Stomach (tissue), 9 donors: ENCODE measurements around the gene METTL21A. TPM values are rescaled to one million over a fixed set of nuclear protein-coding genes. Genes with fewer than 3 reads are reported as not detected.

Experiments used
- DNase-seq, 2 donors: peaks; one replicate each; pipeline versions ENCODE4 v3.0.0 to v3.0.0-alpha.2; 2013 to 2019
- H3K27ac ChIP-seq, 5 donors: fragments of 200-600 bp in 4 of 5; sonication (generic) in 4 of 5; one replicate each; pipeline ENCODE4 v1.5.1; 2013 to 2019; ENCODE audit warnings: mild to moderate bottlenecking in 1 of 5, moderate library complexity in 1 of 5
- H3K27me3 ChIP-seq, 3 donors: fragments of 200-600 bp; sonication (generic); one replicate each; pipeline ENCODE4 v1.5.1; 2017 to 2019; ENCODE audit warnings: mixed run types in 1 of 3
- H3K36me3 ChIP-seq, 4 donors: fragments of 200-600 bp; sonication (generic); 1 replicate in 3 of 4; 2 replicates in 1 of 4; pipeline ENCODE4 v1.5.1; 2016 to 2019
- H3K4me1 ChIP-seq, 4 donors: fragments of 200-600 bp; sonication (generic); one replicate each; pipeline ENCODE4 v1.5.1; 2016 to 2019
- H3K4me3 ChIP-seq, 4 donors: fragments of 200-600 bp; sonication (generic) in 3 of 4; one replicate each; pipeline ENCODE4 v1.5.1; 2016 to 2019; ENCODE audit warnings: mild to moderate bottlenecking in 1 of 4
- H3K9me3 ChIP-seq, 4 donors: fragments of 200-600 bp; sonication (generic); one replicate each; pipeline ENCODE4 v1.5.1; 2016 to 2019
- EP300 ChIP-seq: sonication (generic); formaldehyde crosslinking; IDR thresholded peaks from one replicate; pipeline ENCODE4 v1.6.1; 2017; ENCODE audit warnings: antibody characterized with exemption
- POLR2A ChIP-seq, 4 donors: fragments of 450-650 bp; IDR thresholded peaks; one replicate each; pipeline ENCODE4 v1.6.1; 2016; ENCODE audit warnings: antibody characterized with exemption in 4 of 4, control low read depth in 2 of 4, mild to moderate bottlenecking in 1 of 4, moderate library complexity in 1 of 4
- POLR2AphosphoS5 ChIP-seq, 3 donors: sonication (generic); formaldehyde crosslinking; IDR thresholded peaks; one replicate each; pipeline ENCODE4 v1.6.1; 2016; ENCODE audit warnings: antibody characterized with exemption in 3 of 3
- WGBS, 5 donors: extraction: QIAGEN DNeasy Blood & Tissue Kit in 3 of 5; methylation state at CpG; one replicate each; pipeline versions ENCODE4 v1.1.5 to v1.1.7; 2013 to 2018; 5-methylcytosine and 5-hydroxymethylcytosine counted together
- intact Hi-C: fragments of 100-400 bp; cut with DNase I; formaldehyde crosslinking; loops from one replicate; pipeline ENCODE4 v1.15.1; 2023; ENCODE audit warnings: low total_unique reads
- polyA plus RNA-seq, 3 donors: library from polyadenylated mRNA; stranded (reverse); fragments of 200-250 nt; gene quantifications; one replicate each; pipeline ENCODE4 v1.2.3, GENCODE V29; 2013
- total RNA-seq, 5 donors: library from RNA; depleted of rRNA; stranded (reverse); fragments of >200 nt; gene quantifications; one replicate each; pipeline versions ENCODE4 v1.1.0 to v1.2.3, GENCODE V29; 2014 to 2016
- TF ChIP-seq, protein P1 (sequence below), 7 experiments: fragments of 450-650 bp in 4 of 7; fragments of 200-600 bp in 3 of 7; sonication (generic) in 3 of 7; IDR thresholded peaks; one replicate each; pipeline ENCODE4 v1.5.1; 2016 to 2019; ENCODE audit warnings: antibody characterized with exemption in 7 of 7, control low read depth in 2 of 7, mild to moderate bottlenecking in 1 of 7
- donor health status: healthy with polysubstance abuse.
- donor health status: Bipolar disorder and iron deficiency.
- donor health status: healthy.

Gene METTL21A
- total and polyA plus RNA-seq, 8 donors, result 7.4 to 42.9 (median 20.1) TPM

DNA sequence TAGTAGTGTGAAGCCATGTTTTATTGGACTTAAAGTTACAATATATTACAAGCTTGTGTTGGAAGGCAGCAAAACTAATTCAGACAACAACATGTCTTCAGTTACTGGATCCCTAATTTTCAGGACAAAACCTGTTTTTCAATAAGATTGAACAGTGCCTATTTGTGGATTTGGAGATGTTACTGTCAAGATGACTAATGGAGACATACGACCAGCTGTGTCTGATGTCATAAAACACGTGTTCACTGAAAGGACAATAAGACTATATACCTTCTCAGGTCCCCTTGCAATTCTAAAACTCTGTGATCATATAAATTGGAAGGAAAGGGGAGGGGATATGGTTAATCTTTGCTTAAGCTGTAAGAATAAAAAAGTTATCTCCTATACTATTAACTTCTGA lies 21.7 kb downstream of the METTL21A start:
- H3K36me3 ChIP-seq, result peaks cover 0 to 17% (median 1%) of the 10 kb centered on the region in 4 donors
- H3K4me1 ChIP-seq, result no peaks in the 10 kb centered on the region
- H3K27me3 ChIP-seq, result no peaks in the 10 kb centered on the region
- TF ChIP-seq POLR2A (IDR thresholded peaks at IDR 0.05), result no peak
- TF ChIP-seq, protein P1, sequence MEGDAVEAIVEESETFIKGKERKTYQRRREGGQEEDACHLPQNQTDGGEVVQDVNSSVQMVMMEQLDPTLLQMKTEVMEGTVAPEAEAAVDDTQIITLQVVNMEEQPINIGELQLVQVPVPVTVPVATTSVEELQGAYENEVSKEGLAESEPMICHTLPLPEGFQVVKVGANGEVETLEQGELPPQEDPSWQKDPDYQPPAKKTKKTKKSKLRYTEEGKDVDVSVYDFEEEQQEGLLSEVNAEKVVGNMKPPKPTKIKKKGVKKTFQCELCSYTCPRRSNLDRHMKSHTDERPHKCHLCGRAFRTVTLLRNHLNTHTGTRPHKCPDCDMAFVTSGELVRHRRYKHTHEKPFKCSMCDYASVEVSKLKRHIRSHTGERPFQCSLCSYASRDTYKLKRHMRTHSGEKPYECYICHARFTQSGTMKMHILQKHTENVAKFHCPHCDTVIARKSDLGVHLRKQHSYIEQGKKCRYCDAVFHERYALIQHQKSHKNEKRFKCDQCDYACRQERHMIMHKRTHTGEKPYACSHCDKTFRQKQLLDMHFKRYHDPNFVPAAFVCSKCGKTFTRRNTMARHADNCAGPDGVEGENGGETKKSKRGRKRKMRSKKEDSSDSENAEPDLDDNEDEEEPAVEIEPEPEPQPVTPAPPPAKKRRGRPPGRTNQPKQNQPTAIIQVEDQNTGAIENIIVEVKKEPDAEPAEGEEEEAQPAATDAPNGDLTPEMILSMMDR (IDR thresholded peaks at IDR 0.05), result no peak
- no peak for TF ChIP-seq EP300
- TF ChIP-seq POLR2AphosphoS5 (IDR thresholded peaks at IDR 0.05), result no peak
- WGBS, 5 donors, result 66 to 71% (median 69%) methylated on average over 2 of the region's 2 CpGs
- no peak for DNase-seq
- intact Hi-C loops, result no loop called here
- no peaks in the 10 kb centered on the region for H3K9me3 ChIP-seq
- no peak overlapping the region for H3K4me3 ChIP-seq
- no peak overlapping the region for H3K27ac ChIP-seq

DNA sequence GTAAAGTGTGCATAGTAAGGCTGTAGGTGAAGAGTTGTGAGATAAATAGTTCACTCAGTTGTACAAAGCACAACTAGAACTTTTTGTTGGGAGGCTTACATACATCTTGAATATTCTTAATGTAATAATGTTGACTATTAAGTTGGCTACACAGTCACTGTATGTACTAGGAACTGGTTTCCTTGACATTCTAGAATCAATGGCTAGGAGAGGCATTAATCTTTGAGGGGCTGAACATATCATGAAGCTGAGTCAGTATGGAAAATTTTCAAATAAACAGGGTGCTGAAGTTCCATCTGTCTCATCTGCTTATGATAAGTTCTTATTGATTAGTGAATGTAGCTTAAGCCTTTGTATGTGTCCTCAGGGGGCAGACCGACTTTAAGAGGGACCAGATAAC lies 23.4 kb downstream of the METTL21A start:
- Histone ChIP-seq H3K4me1 (no peaks in the 10 kb centered on the region), H3K27me3 (no peaks in the 10 kb centered on the region), H3K36me3 (peaks cover 0 to 30% (median 12%) of the 10 kb centered on the region in 4 donors), H3K9me3 (no peaks in the 10 kb centered on the region), H3K27ac (no peak overlapping the region), H3K4me3 (no peak overlapping the region)
- no peak for TF ChIP-seq POLR2A (IDR thresholded peaks at IDR 0.05)
- TF ChIP-seq POLR2AphosphoS5 (IDR thresholded peaks at IDR 0.05), result no peak
- no peak for TF ChIP-seq EP300
- TF ChIP-seq, protein P1 (IDR thresholded peaks at IDR 0.05), result no peak
- 93 to 100% (median 94%) methylated on average over 1 of the region's 1 CpG for WGBS, 5 donors
- no peak for DNase-seq
- intact Hi-C loops, result no loop called here

DNA sequence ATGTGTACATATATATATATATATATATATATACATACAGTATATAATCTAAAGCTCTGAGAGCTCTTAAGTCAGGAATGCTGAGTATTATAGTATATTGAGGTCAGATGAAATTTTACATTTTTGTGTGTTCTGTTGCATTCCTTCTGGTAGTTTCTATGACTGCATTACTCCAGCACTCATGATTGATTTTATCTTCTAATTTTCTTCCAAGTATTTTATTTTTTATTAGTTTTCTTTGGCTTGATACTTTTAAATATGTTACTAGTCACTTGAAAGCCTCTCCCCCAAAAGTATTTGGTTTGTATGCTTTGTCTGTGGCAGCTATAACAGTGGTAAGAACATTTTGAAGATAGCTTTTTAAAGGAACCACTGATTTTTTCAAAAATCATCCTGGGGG lies 25.0 kb downstream of the METTL21A start:
- no peaks in the 10 kb centered on the region for H3K4me1 ChIP-seq
- H3K27me3 ChIP-seq, result no peaks in the 10 kb centered on the region
- intact Hi-C loops, result no loop called here
- no peak overlapping the region for H3K4me3 ChIP-seq
- peaks cover 0 to 38% (median 25%) of the 10 kb centered on the region in 4 donors for H3K36me3 ChIP-seq
- TF ChIP-seq, protein P1 (IDR thresholded peaks at IDR 0.05), result no peak
- TF ChIP-seq POLR2AphosphoS5 (IDR thresholded peaks at IDR 0.05), result no peak
- TF ChIP-seq EP300, result no peak
- TF ChIP-seq POLR2A (IDR thresholded peaks at IDR 0.05), result no peak
- H3K9me3 ChIP-seq, result no peaks in the 10 kb centered on the region
- DNase-seq, result no peak
- no peak overlapping the region for H3K27ac ChIP-seq

DNA sequence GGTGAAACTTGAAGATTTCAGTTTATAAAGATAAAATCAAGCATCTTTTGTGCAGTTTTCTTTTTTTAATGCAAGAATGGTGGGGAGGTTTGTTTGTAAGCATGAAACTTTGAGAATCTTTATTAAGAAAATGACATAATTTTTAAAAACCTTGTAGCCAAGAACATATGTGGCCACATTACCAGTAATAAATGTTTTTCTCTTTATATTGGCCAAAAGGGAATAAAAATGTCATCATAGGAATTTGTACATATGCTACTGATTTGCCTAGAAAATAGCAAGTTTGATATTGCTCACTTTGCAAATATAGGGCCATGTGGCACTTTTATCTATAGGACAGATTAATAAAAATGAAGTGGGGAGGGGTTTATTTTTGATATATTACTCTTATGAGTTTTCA lies 25.6 kb downstream of the METTL21A start:
- TF ChIP-seq POLR2A (IDR thresholded peaks at IDR 0.05), result no peak
- TF ChIP-seq, protein P1 (IDR thresholded peaks at IDR 0.05), result no peak
- no peak for TF ChIP-seq EP300
- TF ChIP-seq POLR2AphosphoS5 (IDR thresholded peaks at IDR 0.05), result no peak
- Histone ChIP-seq H3K4me1 (no peaks in the 10 kb centered on the region), H3K27me3 (no peaks in the 10 kb centered on the region), H3K36me3 (peaks cover 0 to 42% (median 30%) of the 10 kb centered on the region in 4 donors), H3K4me3 (no peak overlapping the region), H3K27ac (no peak overlapping the region), H3K9me3 (no peaks in the 10 kb centered on the region)
- intact Hi-C loops, result no loop called here
- no peak for DNase-seq
